ENCODE results near the gene RSAD2.

Gene RSAD2

GRCh38 chr2:6864923-6865345 lies 12.6 kb upstream of the RSAD2 start:
- Histone ChIP-seq H3K36me3 (ENCODE audit: control insufficient read depth, insufficient read depth, low read length) (no peaks in the 10 kb centered on the region), H3K4me1 (ENCODE audit: control insufficient read depth, insufficient read depth, low read length) (no peaks in the 10 kb centered on the region), H3K4me3 (ENCODE audit: low read depth, low read length) (peak overlapping the region; percentile 69), H3K9ac (ENCODE audit: low read depth, low read length) (no peak overlapping the region), H3K9me3 (ENCODE audit: control insufficient read depth, insufficient read depth, low read length) (no peaks in the 10 kb centered on the region; the same call in 1 of the 2 replicates), H3K27me3 (ENCODE audit: control insufficient read depth, insufficient read depth, low read length) (peaks cover 45% of the 10 kb centered on the region), H3K27ac (ENCODE audit: low read depth, low read length) (no peak overlapping the region)

- Histone ChIP-seq H3K27ac (ENCODE audit: low read depth, low read length) (no peak within 1 kb of the TSS), H3K27me3 (ENCODE audit: control insufficient read depth, insufficient read depth, low read length) (peaks cover 45% of the 10 kb centered on the region), H3K9ac (ENCODE audit: low read depth, low read length) (peak within 1 kb of the TSS; percentile 40; the same call in 1 of the 2 replicates), H3K36me3 (ENCODE audit: control insufficient read depth, insufficient read depth, low read length) (no peaks in the 10 kb centered on the region), H3K4me3 (ENCODE audit: low read depth, low read length) (peak within 1 kb of the TSS; percentile 69), H3K4me1 (ENCODE audit: control insufficient read depth, insufficient read depth, low read length) (no peaks in the 10 kb centered on the region), H3K9me3 (ENCODE audit: control insufficient read depth, insufficient read depth, low read length) (no peaks in the 10 kb centered on the region)
Observed at GRCh38 chr2:6865346-6866274, 12.0 kb upstream of the RSAD2 start, which contains the start of gene CMPK2. TSS of gene CMPK2 (minus strand) at chr2:6865907. CDS start at chr2:6865696, 211 bp downstream.

- Histone ChIP-seq H3K9ac (ENCODE audit: low read depth, low read length) (no peak overlapping the region), H3K4me3 (ENCODE audit: low read depth, low read length) (peak overlapping the region; percentile 69)
Observed at GRCh38 chr2:6866275-6866671, 11.3 kb upstream of the RSAD2 start.

GRCh38 chr2:6866982-6867381 lies 10.6 kb upstream of the RSAD2 start:
- H3K36me3 ChIP-seq (ENCODE audit: control insufficient read depth, insufficient read depth, low read length), result no peaks in the 10 kb centered on the region
- no peaks in the 10 kb centered on the region for H3K9me3 ChIP-seq (ENCODE audit: control insufficient read depth, insufficient read depth, low read length)
- H3K4me3 ChIP-seq (ENCODE audit: low read depth, low read length), result no peak overlapping the region
- peaks cover 45% of the 10 kb centered on the region for H3K27me3 ChIP-seq (ENCODE audit: control insufficient read depth, insufficient read depth, low read length)
- H3K27ac ChIP-seq (ENCODE audit: low read depth, low read length), result no peak overlapping the region
- H3K9ac ChIP-seq (ENCODE audit: low read depth, low read length), result no peak overlapping the region
- no peaks in the 10 kb centered on the region for H3K4me1 ChIP-seq (ENCODE audit: control insufficient read depth, insufficient read depth, low read length)

More at GRCh38 chr2:6866275-6866671, 11.3 kb upstream of the RSAD2 start:
- H3K36me3 ChIP-seq (ENCODE audit: control insufficient read depth, insufficient read depth, low read length), result no peaks in the 10 kb centered on the region
- no peak overlapping the region for H3K27ac ChIP-seq (ENCODE audit: low read depth, low read length)
- no peaks in the 10 kb centered on the region for H3K9me3 ChIP-seq (ENCODE audit: control insufficient read depth, insufficient read depth, low read length)
- H3K4me1 ChIP-seq (ENCODE audit: control insufficient read depth, insufficient read depth, low read length), result no peaks in the 10 kb centered on the region
- peaks cover 45% of the 10 kb centered on the region for H3K27me3 ChIP-seq (ENCODE audit: control insufficient read depth, insufficient read depth, low read length)

GRCh38 chr2:6872394-6872793 lies 5.2 kb upstream of the RSAD2 start:
- no peaks in the 10 kb centered on the region for H3K4me1 ChIP-seq (ENCODE audit: control insufficient read depth, insufficient read depth, low read length)
- no peak overlapping the region for H3K9ac ChIP-seq (ENCODE audit: low read depth, low read length)
- H3K27me3 ChIP-seq (ENCODE audit: control insufficient read depth, insufficient read depth, low read length), result peaks cover 3% of the 10 kb centered on the region; the same call in 1 of the 2 replicates
- H3K36me3 ChIP-seq (ENCODE audit: control insufficient read depth, insufficient read depth, low read length), result no peaks in the 10 kb centered on the region
- peaks cover 4% of the 10 kb centered on the region for H3K9me3 ChIP-seq (ENCODE audit: control insufficient read depth, insufficient read depth, low read length)
- no peak overlapping the region for H3K27ac ChIP-seq (ENCODE audit: low read depth, low read length)
- H3K4me3 ChIP-seq (ENCODE audit: low read depth, low read length), result no peak overlapping the region

GRCh38 chr2:6874032-6874431 lies 3.5 kb upstream of the RSAD2 start:
- H3K4me3 ChIP-seq (ENCODE audit: low read depth, low read length), result no peak overlapping the region
- no peak overlapping the region for H3K9ac ChIP-seq (ENCODE audit: low read depth, low read length)
- H3K9me3 ChIP-seq (ENCODE audit: control insufficient read depth, insufficient read depth, low read length), result peaks cover 7% of the 10 kb centered on the region

GRCh38 chr2:6876309-6876708 lies 1.3 kb upstream of the RSAD2 start:
- no peaks in the 10 kb centered on the region for H3K4me1 ChIP-seq (ENCODE audit: control insufficient read depth, insufficient read depth, low read length)
- no peaks in the 10 kb centered on the region for H3K27me3 ChIP-seq (ENCODE audit: control insufficient read depth, insufficient read depth, low read length)
- H3K4me3 ChIP-seq (ENCODE audit: low read depth, low read length), result no peak overlapping the region
- no peak overlapping the region for H3K27ac ChIP-seq (ENCODE audit: low read depth, low read length)
- no peaks in the 10 kb centered on the region for H3K36me3 ChIP-seq (ENCODE audit: control insufficient read depth, insufficient read depth, low read length)
- no peak overlapping the region for H3K9ac ChIP-seq (ENCODE audit: low read depth, low read length)
- H3K9me3 ChIP-seq (ENCODE audit: control insufficient read depth, insufficient read depth, low read length), result peaks cover 13% of the 10 kb centered on the region

More at GRCh38 chr2:6874032-6874431, 3.5 kb upstream of the RSAD2 start:
- H3K27ac ChIP-seq (ENCODE audit: low read depth, low read length), result no peak overlapping the region
- no peaks in the 10 kb centered on the region for H3K4me1 ChIP-seq (ENCODE audit: control insufficient read depth, insufficient read depth, low read length)
- H3K27me3 ChIP-seq (ENCODE audit: control insufficient read depth, insufficient read depth, low read length), result no peaks in the 10 kb centered on the region
- H3K36me3 ChIP-seq (ENCODE audit: control insufficient read depth, insufficient read depth, low read length), result no peaks in the 10 kb centered on the region

- H3K27me3 ChIP-seq (ENCODE audit: control insufficient read depth, insufficient read depth, low read length), result no peaks in the 10 kb centered on the region
Observed at GRCh38 chr2:6878549-6878948, 972 bp downstream of the RSAD2 start.

GRCh38 chr2:6879011-6879410 lies 1.4 kb downstream of the RSAD2 start:
- H3K27ac ChIP-seq (ENCODE audit: low read depth, low read length), result no peak overlapping the region
- peaks cover 16% of the 10 kb centered on the region for H3K9me3 ChIP-seq (ENCODE audit: control insufficient read depth, insufficient read depth, low read length)
- no peak overlapping the region for H3K4me3 ChIP-seq (ENCODE audit: low read depth, low read length)
- H3K9ac ChIP-seq (ENCODE audit: low read depth, low read length), result no peak overlapping the region
- H3K27me3 ChIP-seq (ENCODE audit: control insufficient read depth, insufficient read depth, low read length), result no peaks in the 10 kb centered on the region
- H3K4me1 ChIP-seq (ENCODE audit: control insufficient read depth, insufficient read depth, low read length), result no peaks in the 10 kb centered on the region
- no peaks in the 10 kb centered on the region for H3K36me3 ChIP-seq (ENCODE audit: control insufficient read depth, insufficient read depth, low read length)

More at GRCh38 chr2:6878549-6878948, 972 bp downstream of the RSAD2 start:
- H3K9me3 ChIP-seq (ENCODE audit: control insufficient read depth, insufficient read depth, low read length), result peaks cover 19% of the 10 kb centered on the region
- H3K4me3 ChIP-seq (ENCODE audit: low read depth, low read length), result no peak overlapping the region
- H3K27ac ChIP-seq (ENCODE audit: low read depth, low read length), result no peak overlapping the region
- H3K4me1 ChIP-seq (ENCODE audit: control insufficient read depth, insufficient read depth, low read length), result no peaks in the 10 kb centered on the region
- H3K36me3 ChIP-seq (ENCODE audit: control insufficient read depth, insufficient read depth, low read length), result no peaks in the 10 kb centered on the region
- no peak overlapping the region for H3K9ac ChIP-seq (ENCODE audit: low read depth, low read length)

GRCh38 chr2:6880200-6880733 lies 2.7 kb downstream of the RSAD2 start:
- peaks cover 14% of the 10 kb centered on the region; the same call in 1 of the 2 replicates for H3K9me3 ChIP-seq (ENCODE audit: control insufficient read depth, insufficient read depth, low read length)
- H3K27me3 ChIP-seq (ENCODE audit: control insufficient read depth, insufficient read depth, low read length), result no peaks in the 10 kb centered on the region
- H3K36me3 ChIP-seq (ENCODE audit: control insufficient read depth, insufficient read depth, low read length), result no peaks in the 10 kb centered on the region
- H3K4me1 ChIP-seq (ENCODE audit: control insufficient read depth, insufficient read depth, low read length), result no peaks in the 10 kb centered on the region
- H3K9ac ChIP-seq (ENCODE audit: low read depth, low read length), result no peak overlapping the region
- H3K4me3 ChIP-seq (ENCODE audit: low read depth, low read length), result no peak overlapping the region
- no peak overlapping the region for H3K27ac ChIP-seq (ENCODE audit: low read depth, low read length)

- Histone ChIP-seq H3K4me3 (ENCODE audit: low read depth, low read length) (no peak overlapping the region), H3K9me3 (ENCODE audit: control insufficient read depth, insufficient read depth, low read length) (peaks cover 14% of the 10 kb centered on the region; the same call in 1 of the 2 replicates), H3K9ac (ENCODE audit: low read depth, low read length) (no peak overlapping the region), H3K36me3 (ENCODE audit: control insufficient read depth, insufficient read depth, low read length) (no peaks in the 10 kb centered on the region), H3K27me3 (ENCODE audit: control insufficient read depth, insufficient read depth, low read length) (no peaks in the 10 kb centered on the region), H3K27ac (ENCODE audit: low read depth, low read length) (no peak overlapping the region), H3K4me1 (ENCODE audit: control insufficient read depth, insufficient read depth, low read length) (no peaks in the 10 kb centered on the region)
Observed at GRCh38 chr2:6881046-6881445, 3.5 kb downstream of the RSAD2 start.

All from HUES48 (cell line).